Muscle of leg (tissue), 11 donors: ENCODE data around the gene PPP2R2C. TPM values are rescaled to one million over a fixed set of nuclear protein-coding genes. Genes with fewer than 3 reads are reported as not detected.
A peak's percentile ranks its signal among the peaks of the same experiment; 100 is the strongest.

Experiments used
- DNase-seq: peaks from one replicate; pipeline ENCODE4 v3.0.0; 2013
- H3K27ac ChIP-seq: one replicate; pipeline ENCODE4 v1.5.1; 2013; ENCODE audit warnings: mild to moderate bottlenecking, low read length, control low read depth
- H3K27me3 ChIP-seq: one replicate; pipeline ENCODE4 v1.6.1; 2013; ENCODE audit warnings: low read length; ENCODE audit not compliant: control insufficient read depth, insufficient read depth
- H3K36me3 ChIP-seq: one replicate; pipeline ENCODE4 v1.6.1; 2013; ENCODE audit warnings: low read length; ENCODE audit not compliant: control insufficient read depth, insufficient read depth
- H3K4me1 ChIP-seq: one replicate; pipeline ENCODE4 v1.6.1; 2013; ENCODE audit warnings: low read length; ENCODE audit not compliant: control insufficient read depth, insufficient read depth
- H3K4me3 ChIP-seq: one replicate; pipeline ENCODE4 v1.5.1; 2013; ENCODE audit warnings: low read length, control low read depth
- H3K9me3 ChIP-seq: replicated peaks from 2 replicates; pipeline ENCODE4 v1.6.1; 2013; ENCODE audit warnings: low read depth, low read length; ENCODE audit not compliant: control insufficient read depth
- WGBS: methylation state at CpG from one replicate; pipeline ENCODE4 v1.1.5; 2013; ENCODE audit warnings: missing lambda C conversion rate; ENCODE audit not compliant: insufficient coverage; 5-methylcytosine and 5-hydroxymethylcytosine counted together
- polyA plus RNA-seq, 8 donors: library from polyadenylated mRNA; unstranded; fragments of 120-200 nt; gene quantifications; one replicate each; pipeline versions ENCODE4 v1.2.1 to v1.2.3, GENCODE V29; 2013; ENCODE audit warnings: inconsistent platforms in 1 of 8, low replicate concordance in 1 of 8; ENCODE audit not compliant: insufficient read length in 8 of 8, insufficient read depth in 1 of 8
- total RNA-seq: library from RNA; stranded (reverse); fragments of 120-200 nt; gene quantifications from one replicate; pipeline ENCODE4 v1.2.4, GENCODE V29; 2013

PPP2R2C gene
- total and polyA plus RNA-seq, 9 donors, result 0.09 to 3.4 (median 0.17) TPM

- peaks cover 15% of the 10 kb centered on the region for H3K27me3 ChIP-seq
- DNase-seq, result peak; percentile 6
- no peaks in the 10 kb centered on the region for H3K4me1 ChIP-seq
- no peak overlapping the region for H3K27ac ChIP-seq
- H3K4me3 ChIP-seq, result no peak overlapping the region
- 21% methylated on average over 11 of the region's 16 CpGs for WGBS
- no peaks in the 10 kb centered on the region for H3K36me3 ChIP-seq
- H3K9me3 ChIP-seq, result no peaks in the 10 kb centered on the region
Measured at GRCh38 chr4:6416518-6417286, 55.7 kb downstream of the PPP2R2C start.

GRCh38 chr4:6415031-6415705 lies 57.2 kb downstream of the PPP2R2C start:
- Histone ChIP-seq H3K27ac (no peak overlapping the region), H3K4me1 (no peaks in the 10 kb centered on the region), H3K36me3 (no peaks in the 10 kb centered on the region), H3K9me3 (no peaks in the 10 kb centered on the region), H3K4me3 (no peak overlapping the region), H3K27me3 (peaks cover 15% of the 10 kb centered on the region)
- no peak for DNase-seq
- WGBS, result 46% methylated on average over 15 of the region's 19 CpGs

- H3K27ac ChIP-seq, result no peak overlapping the region
- WGBS, result 80% methylated on average over 3 of the region's 6 CpGs
- DNase-seq, result no peak
- no peak overlapping the region for H3K4me3 ChIP-seq
- H3K27me3 ChIP-seq, result peaks cover 15% of the 10 kb centered on the region
- no peaks in the 10 kb centered on the region for H3K9me3 ChIP-seq
- H3K36me3 ChIP-seq, result no peaks in the 10 kb centered on the region
- H3K4me1 ChIP-seq, result no peaks in the 10 kb centered on the region
Measured at GRCh38 chr4:6414578-6414977, 57.8 kb downstream of the PPP2R2C start.

- DNase-seq, result no peak
- H3K9me3 ChIP-seq, result no peaks in the 10 kb centered on the region
- peaks cover 12% of the 10 kb centered on the region for H3K27me3 ChIP-seq
- H3K36me3 ChIP-seq, result no peaks in the 10 kb centered on the region
- WGBS, result 38% methylated on average over 1 of the region's 6 CpGs
- no peak overlapping the region for H3K4me3 ChIP-seq
- no peak overlapping the region for H3K27ac ChIP-seq
- no peaks in the 10 kb centered on the region for H3K4me1 ChIP-seq
Measured at GRCh38 chr4:6410664-6411063, 61.8 kb downstream of the PPP2R2C start.

- no peaks in the 10 kb centered on the region for H3K9me3 ChIP-seq
- no peaks in the 10 kb centered on the region for H3K36me3 ChIP-seq
- no peak for DNase-seq
- H3K4me1 ChIP-seq, result no peaks in the 10 kb centered on the region
- no peak overlapping the region for H3K27ac ChIP-seq
- 41% methylated on average over 6 of the region's 11 CpGs for WGBS
- H3K27me3 ChIP-seq, result peaks cover 18% of the 10 kb centered on the region
- H3K4me3 ChIP-seq, result no peak overlapping the region
Measured at GRCh38 chr4:6410068-6410467, 62.3 kb downstream of the PPP2R2C start.

- Histone ChIP-seq H3K4me1 (no peaks in the 10 kb centered on the region), H3K27ac (no peak overlapping the region), H3K9me3 (no peaks in the 10 kb centered on the region), H3K36me3 (no peaks in the 10 kb centered on the region), H3K4me3 (no peak overlapping the region), H3K27me3 (peaks cover 21% of the 10 kb centered on the region)
- WGBS, result 72% methylated on average over 2 of the region's 6 CpGs
- DNase-seq, result no peak
Measured at GRCh38 chr4:6409381-6409780, 63.0 kb downstream of the PPP2R2C start.

- no peaks in the 10 kb centered on the region for H3K36me3 ChIP-seq
- WGBS, result 83% methylated on average over 4 of the region's 4 CpGs
Measured at GRCh38 chr4:6408263-6408662, 64.2 kb downstream of the PPP2R2C start.

GRCh38 chr4:6405397-6405706 lies 67.1 kb downstream of the PPP2R2C start:
- WGBS, result no CpG with 5 or more reads among the region's 2 CpGs
- Histone ChIP-seq H3K27me3 (peaks cover 50% of the 10 kb centered on the region), H3K27ac (no peak overlapping the region), H3K4me3 (no peak overlapping the region), H3K9me3 (no peaks in the 10 kb centered on the region), H3K4me1 (no peaks in the 10 kb centered on the region), H3K36me3 (no peaks in the 10 kb centered on the region)
- no peak for DNase-seq

More at GRCh38 chr4:6408263-6408662, 64.2 kb downstream of the PPP2R2C start:
- no peaks in the 10 kb centered on the region for H3K9me3 ChIP-seq
- DNase-seq, result no peak
- H3K4me3 ChIP-seq, result no peak overlapping the region
- no peaks in the 10 kb centered on the region for H3K4me1 ChIP-seq
- H3K27ac ChIP-seq, result no peak overlapping the region
- peaks cover 30% of the 10 kb centered on the region for H3K27me3 ChIP-seq

GRCh38 chr4:6404611-6405396 lies 67.6 kb downstream of the PPP2R2C start:
- Histone ChIP-seq H3K4me3 (no peak overlapping the region), H3K27me3 (peaks cover 50% of the 10 kb centered on the region), H3K27ac (no peak overlapping the region), H3K36me3 (no peaks in the 10 kb centered on the region), H3K9me3 (no peaks in the 10 kb centered on the region), H3K4me1 (no peaks in the 10 kb centered on the region)
- no peak for DNase-seq
- 53% methylated on average over 11 of the region's 22 CpGs for WGBS

GRCh38 chr4:6403400-6403685 lies 69.1 kb downstream of the PPP2R2C start:
- Histone ChIP-seq H3K36me3 (no peaks in the 10 kb centered on the region), H3K4me3 (no peak overlapping the region), H3K9me3 (no peaks in the 10 kb centered on the region), H3K27ac (no peak overlapping the region), H3K4me1 (no peaks in the 10 kb centered on the region), H3K27me3 (peaks cover 55% of the 10 kb centered on the region)
- WGBS, result 3% methylated on average over 4 of the region's 7 CpGs
- DNase-seq, result no peak
